ENCODE measurements around the gene KIAA0040. TPM values are rescaled to one million over a fixed set of nuclear protein-coding genes. Genes with fewer than 3 reads are reported as not detected.

The KIAA0040 gene
- total and polyA plus RNA-seq, 2 donors (not counting 3 experiments of a cell fraction or from before 2014, with no cell fraction given) = 8.3 to 10.9 TPM

GRCh38 chr1:175134500-175134899 is 58.1 kb downstream of the KIAA0040 start:
- no peaks in the 10 kb centered on the region for H3K9me3 ChIP-seq (replicated peaks; ENCODE audit: control insufficient read depth, insufficient read depth, low read length)
- H2AFZ ChIP-seq (ENCODE audit: low read depth, low read length) = no peak overlapping the region
- no peak overlapping the region for H3K27ac ChIP-seq (ENCODE audit: insufficient read depth, low read depth, low read length)
- dilution Hi-C loops (cut with MboI; ENCODE audit: extremely low pct_ligation_motif_present, low sequenced_read_pairs) = no loop called here
- ChIA-PET CTCF (interaction anchor here (0.9 to 2.7 kb wide), 3 partner anchors 9 to 17 kb away, joined by 4 to 14 read pairs (median 5); no protein-coding TSS in a partner anchor), POLR2A (no interaction called here)
- FAIRE-seq = no peak
- H3K9ac ChIP-seq (replicated peaks; ENCODE audit: extremely low read depth, insufficient read depth, low read length) = no peak overlapping the region
- no peak for DNase-seq (ENCODE audit: low read depth, low spot score)
- no TSS peak for BruUV-seq (replicated peaks)
- H4K20me1 ChIP-seq (replicated peaks; ENCODE audit: control insufficient read depth, extremely low read depth, insufficient read depth, low read length) = no peaks in the 10 kb centered on the region
- peaks cover 5% of the 10 kb centered on the region in 2 experiments for H3K27me3 ChIP-seq (ENCODE audit: control insufficient read depth in 2 of 2, insufficient read depth in 2 of 2, low read length in 2 of 2)
- no peaks in the 10 kb centered on the region for H3K36me3 ChIP-seq (ENCODE audit: control insufficient read depth in 2 of 2, extremely low read depth in 1 of 2, insufficient read depth in 2 of 2, low read length in 2 of 2)
- H3K4me3 ChIP-seq (replicated peaks in 1 of 3; ENCODE audit: insufficient read depth in 1 of 3, low read depth in 1 of 3, low read length in 3 of 3) = no peak overlapping the region
- no peak overlapping the region for H3K4me2 ChIP-seq (ENCODE audit: insufficient read depth, low read length)
- H3K9me1 ChIP-seq (replicated peaks; ENCODE audit: control insufficient read depth, extremely low read depth, insufficient read depth, low read length) = no peaks in the 10 kb centered on the region
- intact Hi-C loops (cut with micrococcal nuclease) = no loop called here
- no peaks in the 10 kb centered on the region for H3K4me1 ChIP-seq (ENCODE audit: control insufficient read depth, extremely low read depth, insufficient read depth, low read length)
- TF ChIP-seq MAX (IDR thresholded peaks at IDR 0.05; ENCODE audit: insufficient read depth, insufficient read length) (no peak), MYC (IDR thresholded peaks at IDR 0.05; ENCODE audit: low read depth, low read length) (no peak), GATA2 (IDR thresholded peaks at IDR 0.05; ENCODE audit: insufficient read depth, insufficient read length, low read depth, low read length) (no peak), POLR2AphosphoS5 (IDR thresholded peaks at IDR 0.05; ENCODE audit: insufficient read depth, low read depth, low read length) (no peak), FOS (IDR thresholded peaks at IDR 0.05; ENCODE audit: borderline replicate concordance, insufficient read depth, low read length) (no peak), CTCF (IDR thresholded peaks at IDR 0.05; ENCODE audit: extremely low read depth in 1 of 2, insufficient read depth in 1 of 2, low read depth in 1 of 2, low read length in 2 of 2) (no peak), POLR2A (IDR thresholded peaks at IDR 0.05; ENCODE audit: low read depth, low read length) (no peak), JUN (IDR thresholded peaks at IDR 0.05; ENCODE audit: borderline replicate concordance, insufficient read depth, insufficient read length, low read depth) (no peak), EZH2 (IDR thresholded peaks at IDR 0.05; ENCODE audit: borderline replicate concordance, low read depth, low read length, severe bottlenecking) (no peak)
- H3K79me2 ChIP-seq (ENCODE audit: control insufficient read depth, insufficient read depth, low read length) = no peaks in the 10 kb centered on the region

All from endothelial cell of umbilical vein (primary cell).